PC-9 (cell line): ENCODE data around the gene PDLIM5. TPM values are rescaled to one million over a fixed set of nuclear protein-coding genes. Genes with fewer than 3 reads are reported as not detected.

Experiments used
- BruUV-seq: library from RNA; stranded (reverse); fragments of 400-500 nt; replicated peaks from 2 replicates; lab custom pipeline; 2021; lab: Mats Ljungman, UMichigan
- CTCF ChIA-PET: fragments of 300-600 bp; sonication (Branson Sonifier 250); formaldehyde crosslinking; loops from one replicate; lab custom pipeline; 2022; ENCODE audit warnings: antibody characterized with exemption; lab: Charles Lee
- POLR2A ChIA-PET: fragments of 300-600 bp; sonication (Branson Sonifier 250); formaldehyde crosslinking; loops from one replicate; lab custom pipeline; 2022; ENCODE audit warnings: antibody characterized with exemption; ENCODE audit not compliant: unreplicated experiment; lab: Charles Lee
- DNase-seq, 2 experiments: peaks; one replicate each; pipeline versions ENCODE4 v3.0.0 to v3.0.0-alpha.2; 2015 to 2022; ENCODE audit warnings: mixed read lengths in 1 of 2
- H2AFZ ChIP-seq: fragments of 200-600 bp; sonication (generic); 2 replicates; pipeline ENCODE4 v1.8.1; 2017; ENCODE audit warnings: antibody characterized with exemption
- H3F3A ChIP-seq: fragments of 200-600 bp; sonication (generic); 2 replicates; pipeline ENCODE4 v1.8.1; 2017; ENCODE audit warnings: antibody characterized with exemption, mild to moderate bottlenecking, low read depth; ENCODE audit not compliant: insufficient read depth
- H3K27ac ChIP-seq: fragments of 200-600 bp; sonication (generic); 2 replicates; pipeline ENCODE4 v1.6.1; 2016; ENCODE audit warnings: mixed run types
- H3K27me3 ChIP-seq: fragments of 200-600 bp; sonication (generic); 2 replicates; pipeline ENCODE4 v1.6.1; 2016; ENCODE audit warnings: low read depth, mixed run types; ENCODE audit not compliant: insufficient read depth
- H3K36me3 ChIP-seq: fragments of 200-600 bp; sonication (generic); 2 replicates; pipeline ENCODE4 v1.6.1; 2016; ENCODE audit warnings: low read depth, mixed run types
- H3K4me1 ChIP-seq: fragments of 200-600 bp; sonication (generic); replicated peaks from 2 replicates; pipeline ENCODE4 v1.6.1; 2016; ENCODE audit warnings: mixed run types; ENCODE audit not compliant: insufficient read depth
- H3K4me2 ChIP-seq: fragments of 200-600 bp; sonication (generic); 2 replicates; pipeline ENCODE4 v1.6.1; 2017; ENCODE audit warnings: mixed run types
- H3K4me3 ChIP-seq: fragments of 200-600 bp; sonication (generic); 2 replicates; pipeline ENCODE4 v1.6.1; 2016; ENCODE audit warnings: mixed run types
- H3K79me2 ChIP-seq: fragments of 200-600 bp; sonication (generic); 2 replicates; pipeline ENCODE4 v1.6.1; 2017; ENCODE audit warnings: low read depth, mixed run types
- H3K9me2 ChIP-seq: fragments of 200-600 bp; sonication (generic); 2 replicates; pipeline ENCODE4 v1.8.1; 2017; ENCODE audit warnings: mild to moderate bottlenecking; ENCODE audit not compliant: insufficient read depth
- H3K9me3 ChIP-seq: fragments of 200-600 bp; sonication (generic); 2 replicates; pipeline ENCODE4 v1.8.1; 2016; ENCODE audit warnings: low read depth; ENCODE audit not compliant: insufficient read depth
- H4K20me1 ChIP-seq: fragments of 200-600 bp; sonication (generic); 2 replicates; pipeline ENCODE4 v1.8.1; 2017; ENCODE audit not compliant: insufficient read depth
- CTCF ChIP-seq: fragments of 200-600 bp; sonication (generic); conservative IDR thresholded peaks from 2 replicates; pipeline ENCODE4 v1.6.1; 2017; ENCODE audit warnings: mixed run types, antibody characterized with exemption, mild to moderate bottlenecking, moderate library complexity
- EZH2 ChIP-seq: fragments of 200-600 bp; sonication (generic); IDR thresholded peaks from 2 replicates; pipeline ENCODE4 v1.8.0; 2017; ENCODE audit warnings: antibody characterized with exemption, low read depth
- intact Hi-C: fragments of 100-400 bp; cut with micrococcal nuclease; formaldehyde crosslinking; loops from one replicate; pipeline ENCODE4 v1.10.0; 2022; ENCODE audit not compliant: unreplicated experiment
- total RNA-seq: library from RNA; stranded (reverse); gene quantifications from 2 replicates; pipeline ENCODE4 v1.2.3, GENCODE V29; 2021

The PDLIM5 gene
- total RNA-seq, 1 experiment from 2014 or later: 130 TPM

- DNase-seq: no peak
- TF ChIP-seq EZH2: no peak
- TF ChIP-seq CTCF: no peak
- no peaks in the 10 kb centered on the region for H4K20me1 ChIP-seq
- no peak overlapping the region for H3K27ac ChIP-seq
- intact Hi-C loops: no loop called here
- no peaks in the 10 kb centered on the region for H3K9me2 ChIP-seq
- no peak overlapping the region for H2AFZ ChIP-seq
- ChIA-PET CTCF (no interaction called here), POLR2A (no interaction called here)
- no peaks in the 10 kb centered on the region for H3F3A ChIP-seq
- BruUV-seq: no TSS peak
- no peak overlapping the region for H3K4me3 ChIP-seq
- H3K9me3 ChIP-seq: no peaks in the 10 kb centered on the region
- H3K79me2 ChIP-seq: no peaks in the 10 kb centered on the region
- H3K27me3 ChIP-seq: no peaks in the 10 kb centered on the region
- no peaks in the 10 kb centered on the region for H3K4me1 ChIP-seq
- H3K36me3 ChIP-seq: no peaks in the 10 kb centered on the region
- no peak overlapping the region for H3K4me2 ChIP-seq
Observed at GRCh38 chr4:94668724-94669123, 217.0 kb downstream of the PDLIM5 start.

GRCh38 chr4:94669672-94670664 lies 218.2 kb downstream of the PDLIM5 start:
- no peaks in the 10 kb centered on the region for H3F3A ChIP-seq
- H3K36me3 ChIP-seq: no peaks in the 10 kb centered on the region
- H3K9me3 ChIP-seq: no peaks in the 10 kb centered on the region
- H3K27me3 ChIP-seq: no peaks in the 10 kb centered on the region
- no peak overlapping the region for H3K4me3 ChIP-seq
- no peaks in the 10 kb centered on the region for H3K9me2 ChIP-seq
- H2AFZ ChIP-seq: no peak overlapping the region
- TF ChIP-seq EZH2 (no peak), CTCF (no peak)
- no peaks in the 10 kb centered on the region for H4K20me1 ChIP-seq
- POLR2A ChIA-PET: no interaction called here
- intact Hi-C loops: no loop called here
- CTCF ChIA-PET: no interaction called here
- no peak for DNase-seq
- no peaks in the 10 kb centered on the region for H3K4me1 ChIP-seq
- H3K27ac ChIP-seq: no peak overlapping the region
- no TSS peak for BruUV-seq
- no peaks in the 10 kb centered on the region for H3K79me2 ChIP-seq
- H3K4me2 ChIP-seq: no peak overlapping the region

GRCh38 chr4:94671113-94671512 lies 219.4 kb downstream of the PDLIM5 start:
- DNase-seq: no peak
- POLR2A ChIA-PET: interaction anchor here (0.6 kb wide), 1 partner anchor 365 kb away, joined by 9 read pairs; no protein-coding TSS in a partner anchor

More at GRCh38 chr4:94671113-94671512, 219.4 kb downstream of the PDLIM5 start:
- Histone ChIP-seq H3K4me2 (no peak overlapping the region), H3F3A (no peaks in the 10 kb centered on the region), H4K20me1 (no peaks in the 10 kb centered on the region), H3K4me3 (no peak overlapping the region), H3K36me3 (no peaks in the 10 kb centered on the region), H2AFZ (no peak overlapping the region), H3K9me2 (no peaks in the 10 kb centered on the region), H3K27me3 (no peaks in the 10 kb centered on the region), H3K4me1 (no peaks in the 10 kb centered on the region), H3K27ac (no peak overlapping the region), H3K79me2 (no peaks in the 10 kb centered on the region), H3K9me3 (no peaks in the 10 kb centered on the region)
- CTCF ChIA-PET: no interaction called here
- intact Hi-C loops: no loop called here
- BruUV-seq: no TSS peak
- TF ChIP-seq EZH2 (no peak), CTCF (no peak)
